Right lung (tissue), 5 donors: ENCODE data around the gene TMCO1. TPM values are rescaled to one million over a fixed set of nuclear protein-coding genes. Genes with fewer than 3 reads are reported as not detected.
"Not testable (repeated sequence)": the region's sequence is repeated elsewhere in the genome, so short reads cannot be mapped to it uniquely, and the experiment has no call there.

Source experiments
- DNase-seq, 2 donors: peaks; one replicate each; pipeline ENCODE4 v3.0.0-alpha.2; 2013
- polyA plus RNA-seq, 5 donors: library from polyadenylated mRNA; unstranded; fragments of 120-200 nt; gene quantifications; one replicate each; pipeline versions ENCODE4 v1.2.1 to v1.2.3, GENCODE V29; 2013; ENCODE audit warnings: inconsistent platforms in 1 of 5, low replicate concordance in 1 of 5; ENCODE audit not compliant: insufficient read length in 5 of 5, insufficient read depth in 1 of 5

Gene TMCO1
- polyA plus RNA-seq, 5 donors = 101 to 143 (median 123) TPM

- DNase-seq = no peak
These were observed 20.1 kb downstream of the TMCO1 start for GRCh38 chr1:165748550-165748949.

GRCh38 chr1:165747632-165748447 lies 20.8 kb downstream of the TMCO1 start:
- no peak for DNase-seq

- DNase-seq = not testable (repeated sequence)
These were observed 23.8 kb downstream of the TMCO1 start for GRCh38 chr1:165744913-165745312.

- DNase-seq = no peak
These were observed 26.5 kb downstream of the TMCO1 start for GRCh38 chr1:165742194-165742593.

- DNase-seq = no peak
These were observed 29.9 kb downstream of the TMCO1 start for GRCh38 chr1:165738794-165739193.

- no peak for DNase-seq
These were observed 31.5 kb downstream of the TMCO1 start for GRCh38 chr1:165737196-165737595.

GRCh38 chr1:165734906-165735305 lies 33.8 kb downstream of the TMCO1 start:
- no peak for DNase-seq

- DNase-seq = no peak
These were observed 41.8 kb downstream of the TMCO1 start for GRCh38 chr1:165726841-165727240.

- DNase-seq = no peak
These were observed 42.5 kb downstream of the TMCO1 start for GRCh38 chr1:165726169-165726568.

GRCh38 chr1:165717918-165718515 lies 50.7 kb downstream of the TMCO1 start:
- DNase-seq = peak in 1 of 2 donors; percentile 46

- not testable (repeated sequence) for DNase-seq
These were observed 52.2 kb downstream of the TMCO1 start for GRCh38 chr1:165716265-165717051.

GRCh38 chr1:165712764-165713163 lies 55.9 kb downstream of the TMCO1 start:
- DNase-seq = no peak

GRCh38 chr1:165707984-165708706 lies 60.5 kb downstream of the TMCO1 start:
- no peak for DNase-seq

- no peak for DNase-seq
These were observed 65.0 kb downstream of the TMCO1 start for GRCh38 chr1:165703648-165704047.

- DNase-seq = not testable (repeated sequence)
These were observed 66.7 kb downstream of the TMCO1 start for GRCh38 chr1:165701922-165702321.

GRCh38 chr1:165699577-165699976 lies 69.1 kb downstream of the TMCO1 start:
- no peak for DNase-seq

- no peak for DNase-seq
These were observed 70.0 kb downstream of the TMCO1 start for GRCh38 chr1:165698761-165699052.

GRCh38 chr1:165697881-165698760 lies 70.5 kb downstream of the TMCO1 start, which contains the start of gene ALDH9A1:
Gene ALDH9A1, minus strand, starts transcription at chr1:165698562. Its CDS starts 4 bp downstream, at chr1:165698558.
- DNase-seq = peak; percentile 82 to 83

- DNase-seq = no peak
These were observed 71.2 kb downstream of the TMCO1 start for GRCh38 chr1:165697491-165697880.

- DNase-seq = peak; percentile 89 to 93
These were observed 72.0 kb downstream of the TMCO1 start for GRCh38 chr1:165696625-165697100.

- no peak for DNase-seq
These were observed 73.6 kb downstream of the TMCO1 start for GRCh38 chr1:165695031-165695430.
